Hippocampal formation (tissue), 2 donors: Measurements from ENCODE around the gene SDC1.
"Not testable (repeated sequence)": the region's sequence is repeated elsewhere in the genome, so short reads cannot be mapped to it uniquely, and the experiment has no call there.

ENCODE experiments used
- DNase-seq, 2 donors: peaks; one replicate each; lab custom pipeline; 2025; lab: John Stamatoyannopoulos, UW

The SDC1 gene

DNA sequence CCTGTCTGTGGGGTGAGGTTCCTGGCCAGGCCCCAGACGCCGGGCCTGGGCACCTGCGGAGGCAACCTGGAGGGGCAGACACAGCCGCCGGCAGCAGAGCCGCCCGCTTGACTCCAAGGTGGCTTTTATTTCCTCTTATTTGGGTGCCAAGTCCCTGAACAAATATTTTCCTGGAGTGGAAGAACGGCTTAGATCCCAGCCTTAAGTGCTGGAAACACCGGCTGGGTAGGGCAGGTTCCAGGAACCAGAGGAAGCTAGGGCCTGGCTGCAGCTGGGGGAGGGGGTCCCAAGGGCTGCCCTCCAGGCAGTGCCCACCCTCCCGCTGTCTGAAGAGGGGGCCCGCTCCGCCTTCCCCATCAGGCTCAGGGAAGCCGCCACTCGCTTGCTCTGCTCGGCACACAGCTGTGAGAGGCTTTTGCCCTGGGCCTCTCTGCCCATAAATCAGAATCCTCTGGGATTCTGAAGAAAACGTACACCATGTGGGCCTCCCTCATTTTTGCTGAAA lies 28.2 kb downstream of the SDC1 start:
- DNase-seq, result no peak

DNA sequence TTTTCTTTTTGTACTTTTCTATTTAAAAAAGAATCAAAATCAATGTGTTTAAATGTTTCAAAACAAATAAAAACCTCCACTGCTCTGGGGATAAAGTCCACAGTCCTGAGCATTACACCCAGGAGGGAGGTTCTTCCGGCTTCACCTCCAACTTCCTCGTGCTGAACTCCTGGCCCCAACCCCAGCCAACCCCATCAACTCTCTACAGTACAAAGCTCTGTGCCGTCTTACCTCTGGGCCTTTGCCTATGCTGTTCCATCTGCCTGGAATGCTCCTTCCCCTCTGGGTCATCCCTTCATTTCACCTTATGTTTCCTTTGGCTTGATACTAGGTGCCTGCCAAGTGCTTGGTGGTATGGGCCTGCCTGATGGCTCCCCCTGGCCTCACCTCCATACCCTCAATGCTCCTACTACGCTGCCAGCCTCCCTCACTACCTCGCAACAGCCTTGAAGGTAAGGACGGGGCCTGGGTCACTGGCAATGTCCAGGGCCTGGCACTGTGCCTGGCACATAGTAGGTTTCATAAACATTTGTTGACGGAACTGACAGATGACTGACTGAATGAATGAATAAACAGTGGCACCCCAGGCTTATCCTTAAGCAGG lies 28.8 kb downstream of the SDC1 start:
- no peak for DNase-seq

DNA sequence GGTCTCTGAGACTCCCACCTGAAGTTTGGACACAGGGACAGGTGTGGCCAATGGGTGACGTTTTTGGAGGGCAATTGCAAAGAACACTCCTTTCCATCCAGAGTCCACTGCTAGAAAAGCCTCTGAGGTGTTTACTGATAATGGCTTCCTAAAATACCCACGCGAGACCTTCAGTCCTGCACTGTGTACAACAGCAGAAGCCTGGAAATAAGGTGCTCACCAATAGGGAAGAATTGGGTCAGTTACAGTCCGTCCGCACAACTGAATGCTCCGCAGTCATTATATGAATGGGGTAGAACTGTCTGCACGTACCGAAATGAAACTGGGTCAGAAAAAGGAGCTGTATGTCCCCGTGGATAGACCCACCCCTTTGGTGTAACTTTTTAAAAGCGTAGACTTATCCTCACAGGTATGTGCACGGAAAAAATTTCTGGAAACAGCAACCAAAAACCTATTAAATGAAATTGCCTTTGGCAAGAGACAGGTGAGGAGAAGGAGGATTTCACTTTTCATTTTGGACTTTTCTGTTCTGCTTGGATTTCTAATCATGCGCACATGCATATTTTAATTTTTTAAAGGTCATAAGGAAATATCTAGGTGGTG lies 29.4 kb downstream of the SDC1 start:
- DNase-seq, result no peak

DNA sequence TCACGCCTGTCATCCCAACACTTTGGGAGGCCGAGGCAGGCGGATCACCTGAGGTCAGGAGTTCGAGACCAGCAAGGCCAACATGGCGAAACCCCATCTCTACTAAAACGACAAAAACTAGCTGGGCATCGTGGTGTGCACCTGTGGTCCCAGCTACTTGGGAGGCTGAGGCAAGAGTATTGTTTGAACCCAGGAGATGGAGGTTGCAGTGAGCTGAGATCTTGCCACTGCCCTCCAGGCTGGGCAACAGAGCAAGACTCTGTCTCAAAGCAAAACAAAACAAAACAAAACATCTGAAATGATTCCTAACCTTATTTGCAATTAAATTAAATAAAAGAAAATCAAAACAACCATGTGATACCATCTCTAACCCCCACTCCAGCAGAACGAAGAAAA lies 29.9 kb downstream of the SDC1 start:
- DNase-seq, result not testable (repeated sequence)

DNA sequence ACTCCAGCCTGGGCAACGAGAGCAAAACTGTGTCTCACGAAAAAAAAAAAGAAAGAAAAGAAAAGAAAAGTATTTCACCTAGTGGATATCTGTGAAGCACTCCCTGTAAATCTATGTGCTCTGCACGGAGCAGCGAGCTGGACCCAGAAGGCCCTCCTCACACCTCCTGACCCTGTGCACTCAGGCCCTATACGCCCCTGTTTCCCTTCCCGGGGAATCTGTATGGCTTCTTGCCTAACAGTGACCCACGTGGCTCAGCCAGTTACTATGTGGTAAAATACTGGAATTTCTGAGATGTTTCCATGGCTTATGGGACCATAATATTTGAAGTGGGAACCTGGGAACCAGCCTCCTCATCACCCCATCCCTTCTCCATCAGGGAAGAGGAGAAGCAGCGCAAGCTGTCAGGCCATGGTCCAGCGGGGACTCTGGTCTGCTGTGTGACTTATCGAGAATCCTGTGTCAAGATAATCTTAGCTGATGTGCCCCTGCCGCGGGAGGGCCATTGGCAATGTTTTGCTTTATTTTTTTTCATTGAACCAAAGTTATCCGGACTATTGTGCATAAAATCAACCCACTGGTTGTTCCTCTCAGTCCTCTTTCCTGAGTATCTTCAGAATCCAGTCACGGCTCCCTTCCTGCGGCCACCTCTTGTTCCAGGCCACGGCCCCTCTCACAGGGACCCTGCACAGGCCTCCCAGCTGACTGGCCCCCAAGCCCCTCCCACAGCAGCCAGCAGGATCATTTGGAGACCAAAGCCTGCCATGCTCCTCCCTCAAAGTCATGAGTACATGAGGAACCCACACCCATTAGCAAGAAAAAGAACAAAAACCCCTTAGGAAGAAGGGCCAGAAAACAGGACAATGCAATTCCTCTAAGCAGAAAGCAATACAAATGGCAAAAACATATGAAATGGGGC lies 30.6 kb downstream of the SDC1 start:
- no peak for DNase-seq

DNA sequence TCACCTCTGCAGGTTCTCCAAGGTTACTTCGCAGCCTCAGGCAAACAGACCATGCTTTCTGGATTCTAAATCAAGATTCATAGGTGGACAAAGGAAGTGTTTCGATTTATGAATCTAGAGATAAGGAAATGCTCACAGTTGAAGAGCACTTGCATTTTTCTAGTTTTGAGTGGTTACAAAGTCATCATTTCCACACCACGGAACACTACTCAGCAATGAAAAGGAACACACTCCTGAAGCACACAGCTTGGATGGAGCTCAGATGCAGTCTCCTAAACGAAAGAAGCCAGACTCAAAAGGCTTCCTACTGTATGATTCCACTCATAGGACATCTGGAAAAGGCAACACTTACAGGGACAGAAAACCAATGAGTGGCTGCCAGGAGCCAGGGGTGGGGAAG lies 31.7 kb downstream of the SDC1 start:
- no peak for DNase-seq

DNA sequence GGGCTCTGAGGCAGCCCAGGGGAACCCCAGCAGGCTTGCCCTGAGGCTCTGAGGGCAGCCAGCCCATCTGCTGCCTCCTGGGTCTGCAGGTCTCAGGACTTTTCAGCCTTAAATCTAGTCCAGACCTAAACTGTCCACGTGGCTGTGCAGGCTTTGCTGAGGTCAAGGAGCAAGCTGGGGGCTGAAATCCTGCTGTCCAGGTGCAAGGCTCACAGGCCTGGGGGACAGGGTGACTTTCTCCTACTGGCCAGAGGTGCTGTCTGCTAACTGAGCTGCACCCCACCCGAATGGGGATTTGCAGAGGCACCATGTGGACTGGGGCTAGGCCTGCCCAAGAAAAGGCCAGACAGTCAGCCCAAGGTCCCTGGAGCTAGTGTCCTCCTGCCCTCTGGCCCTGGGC lies 32.1 kb downstream of the SDC1 start:
- DNase-seq, result no peak

DNA sequence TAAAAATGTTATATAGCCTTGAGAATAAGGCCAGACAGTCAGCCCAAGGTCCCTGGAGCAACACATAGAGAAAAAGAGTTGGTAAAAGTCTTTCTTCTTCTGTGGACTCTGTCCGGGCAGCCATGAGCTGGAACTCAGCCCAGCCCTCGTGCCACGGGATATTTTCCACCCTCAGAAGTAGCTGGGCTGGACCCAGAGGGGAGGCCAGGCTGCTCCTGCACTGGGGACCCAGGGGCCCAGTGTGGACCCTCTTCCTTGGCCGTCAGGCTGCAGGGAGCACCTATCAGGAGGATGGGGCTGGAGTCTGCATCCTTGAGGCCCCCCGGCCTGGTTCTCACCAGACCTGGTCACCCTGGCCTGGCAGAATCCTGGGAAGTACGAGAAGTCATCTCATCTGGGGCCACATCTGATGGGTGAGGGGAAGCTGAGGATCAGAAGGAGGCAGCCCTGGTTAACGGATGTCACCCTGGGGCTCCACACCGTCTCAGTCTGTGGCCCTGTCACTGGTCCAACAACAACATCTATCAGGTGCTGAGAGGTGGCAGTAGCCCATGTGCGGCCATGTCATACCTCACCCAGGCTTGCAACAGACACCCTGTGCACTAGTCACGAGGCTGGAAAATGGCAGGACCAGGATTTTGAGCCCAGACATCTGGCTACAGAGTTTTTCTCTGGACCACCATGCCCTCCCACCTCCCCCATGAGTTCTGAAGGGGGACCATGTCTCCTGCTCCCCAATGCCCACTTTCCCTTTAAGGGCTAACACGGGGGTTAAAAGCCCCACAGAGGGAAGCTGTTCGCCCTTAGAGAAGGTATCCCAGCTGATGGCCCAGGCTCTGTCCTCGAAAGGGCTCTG lies 33.0 kb downstream of the SDC1 start:
- DNase-seq, result no peak

DNA sequence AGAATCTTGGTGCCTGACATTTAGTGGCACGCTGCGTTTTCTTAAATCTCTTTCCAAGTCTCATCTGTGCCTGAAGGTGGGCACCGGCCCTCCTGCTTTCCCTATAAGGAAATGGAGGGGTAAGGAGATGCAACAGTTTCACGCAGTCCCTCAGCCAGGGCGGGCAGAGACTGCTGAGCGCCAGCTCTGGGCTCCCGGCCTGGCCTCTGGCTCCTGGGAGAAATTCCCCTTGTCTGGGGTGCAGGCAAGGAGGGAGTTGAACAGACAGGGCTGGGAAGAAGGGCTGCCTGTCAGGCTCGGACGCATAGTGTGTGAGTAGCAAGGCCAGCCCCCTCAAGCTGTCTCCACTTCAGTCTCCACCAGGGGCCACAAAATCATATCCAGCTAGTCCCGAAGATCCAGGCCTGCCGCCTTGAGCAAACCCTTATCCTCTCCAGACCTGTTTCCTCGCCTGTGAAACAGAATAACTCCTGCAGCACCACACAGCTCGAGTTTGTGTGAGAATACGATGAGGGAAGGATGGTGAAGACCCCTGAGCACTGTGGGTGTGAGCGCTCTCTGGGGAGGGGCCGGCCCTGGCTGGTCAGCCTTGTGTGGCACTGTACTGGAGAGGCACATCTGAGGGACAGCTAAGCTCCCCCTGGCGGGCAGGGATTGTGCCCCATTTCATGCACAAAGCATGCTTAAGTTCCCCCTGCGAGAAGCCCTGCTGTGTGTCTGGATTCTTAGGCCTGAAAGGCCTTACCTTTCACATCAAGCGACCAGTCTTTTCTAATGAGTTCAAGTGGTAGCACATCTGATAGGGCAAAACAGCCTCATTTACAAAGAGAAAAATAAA lies 33.8 kb downstream of the SDC1 start:
- no peak for DNase-seq

DNA sequence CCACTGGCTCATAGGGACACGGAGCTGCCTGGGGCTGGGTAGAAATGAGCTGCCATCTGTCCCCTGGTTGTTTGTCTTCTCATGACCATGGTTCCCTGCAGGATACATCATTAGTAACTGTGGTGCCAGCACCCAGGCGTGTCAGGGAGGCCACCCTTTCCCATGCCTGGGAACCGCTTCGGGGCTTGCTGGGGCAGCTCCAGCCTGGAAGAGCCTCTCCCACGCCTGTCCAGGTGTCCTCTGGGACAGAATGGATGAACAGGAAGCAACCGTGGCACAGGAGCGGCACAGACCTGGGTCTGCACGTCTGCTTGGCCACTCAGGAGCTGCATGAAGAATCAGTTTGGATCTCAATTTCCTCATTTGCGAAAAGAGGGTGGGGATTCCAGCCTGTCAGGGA lies 34.8 kb downstream of the SDC1 start:
- no peak for DNase-seq

DNA sequence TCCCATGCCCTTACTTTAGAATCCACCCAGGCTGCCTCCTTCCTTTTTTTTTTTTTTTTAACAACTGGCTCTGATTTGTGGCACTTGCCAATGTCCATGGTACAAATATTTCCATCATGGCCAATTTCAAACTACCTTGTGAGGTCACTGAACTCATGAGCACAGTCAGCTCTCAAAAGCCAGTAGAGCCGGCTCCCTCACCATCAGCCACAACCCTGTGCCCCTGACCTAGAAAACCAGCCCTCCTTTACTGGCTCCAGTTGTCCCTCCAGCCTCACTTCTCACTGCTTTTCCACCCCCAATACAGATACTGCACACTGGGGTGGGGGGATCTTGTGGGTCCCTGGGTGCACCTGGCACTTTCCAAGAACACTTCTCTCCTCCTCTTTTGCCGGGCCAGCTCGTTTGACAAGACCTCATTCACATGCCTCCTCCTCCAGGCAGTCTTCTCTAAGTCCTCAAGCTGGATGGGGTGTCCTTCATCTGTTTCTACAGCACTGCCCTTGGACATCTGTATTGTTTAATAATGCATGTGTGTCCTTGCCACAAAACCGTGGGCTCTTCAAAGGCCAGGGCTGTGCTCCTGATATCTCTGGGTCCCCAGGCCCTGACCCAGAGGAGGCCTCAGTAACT lies 35.5 kb downstream of the SDC1 start:
- no peak for DNase-seq

DNA sequence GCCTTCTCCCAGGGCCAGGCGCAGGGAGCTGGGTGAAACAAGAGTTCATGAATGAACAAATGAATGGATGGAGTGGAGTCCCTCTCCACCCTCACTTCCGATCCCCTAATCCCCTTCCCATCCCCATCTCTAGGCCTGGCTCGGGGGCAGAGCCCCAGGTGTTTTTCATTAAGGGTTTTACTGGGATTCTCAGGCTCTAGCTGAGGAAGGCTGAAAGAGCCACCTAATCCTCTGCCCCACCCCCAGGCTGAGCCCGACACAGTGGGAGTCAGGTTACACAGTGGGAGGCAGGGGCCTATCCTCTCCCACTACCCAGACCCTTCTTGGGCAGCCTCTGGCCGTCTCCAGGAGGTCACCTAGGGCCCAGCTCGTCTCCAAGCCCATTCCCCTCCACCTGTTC lies 36.1 kb downstream of the SDC1 start:
- DNase-seq, result no peak

DNA sequence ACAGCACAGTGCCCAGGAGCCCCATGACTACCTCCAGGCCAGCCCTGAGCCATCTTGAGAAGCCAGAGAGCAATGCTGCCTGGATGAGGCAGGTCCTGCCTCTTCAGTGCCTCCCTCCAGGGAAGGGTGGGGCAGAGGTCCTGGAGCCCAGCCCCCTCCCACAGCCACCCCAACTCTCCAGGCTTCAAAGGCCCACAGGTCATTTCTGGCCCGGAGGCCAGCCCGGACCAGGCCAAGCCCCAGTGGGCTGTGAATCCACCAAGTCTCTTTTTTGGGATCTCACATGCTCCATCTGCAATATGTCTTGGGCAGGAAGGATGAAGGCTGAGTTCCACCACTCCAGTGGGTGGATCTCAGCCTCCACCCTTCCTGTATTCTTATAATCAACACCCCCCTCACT lies 36.7 kb downstream of the SDC1 start:
- no peak for DNase-seq

DNA sequence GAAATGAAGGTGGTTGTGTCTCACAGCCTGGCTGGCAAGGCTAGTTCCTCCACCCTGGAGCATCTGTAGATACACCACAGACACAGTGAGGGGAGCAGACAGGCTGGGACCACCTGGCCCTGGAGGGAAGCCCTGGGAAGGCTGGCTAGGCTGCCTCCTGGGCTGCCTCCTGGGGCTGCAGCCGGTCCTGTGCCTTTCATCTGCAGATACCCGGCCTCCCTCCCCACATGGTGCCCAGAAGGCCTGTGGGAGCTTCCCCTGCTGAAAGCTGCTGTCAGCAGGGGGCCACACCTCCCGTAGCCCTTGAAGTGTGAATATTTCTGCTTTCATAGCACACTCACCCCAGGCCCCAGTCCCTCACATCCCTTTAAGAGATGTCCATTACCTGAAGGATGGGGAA lies 37.6 kb downstream of the SDC1 start:
- no peak for DNase-seq

DNA sequence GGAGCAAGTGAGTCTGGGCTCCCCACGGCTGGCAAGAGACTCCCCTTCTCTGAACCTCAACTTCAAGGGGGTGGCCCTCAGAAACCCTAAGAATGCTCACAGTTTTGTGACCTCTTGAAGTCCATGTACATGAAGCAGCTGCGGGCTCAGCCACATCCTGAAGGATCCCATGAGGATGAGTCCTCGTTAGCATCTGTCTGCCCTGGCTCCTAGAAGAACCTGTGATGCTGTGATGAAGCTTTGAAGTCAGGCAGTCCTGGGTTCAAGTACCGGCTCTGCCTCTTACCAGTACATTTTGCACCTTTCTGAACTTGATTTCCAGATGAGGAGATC lies 38.1 kb downstream of the SDC1 start:
- no peak for DNase-seq

DNA sequence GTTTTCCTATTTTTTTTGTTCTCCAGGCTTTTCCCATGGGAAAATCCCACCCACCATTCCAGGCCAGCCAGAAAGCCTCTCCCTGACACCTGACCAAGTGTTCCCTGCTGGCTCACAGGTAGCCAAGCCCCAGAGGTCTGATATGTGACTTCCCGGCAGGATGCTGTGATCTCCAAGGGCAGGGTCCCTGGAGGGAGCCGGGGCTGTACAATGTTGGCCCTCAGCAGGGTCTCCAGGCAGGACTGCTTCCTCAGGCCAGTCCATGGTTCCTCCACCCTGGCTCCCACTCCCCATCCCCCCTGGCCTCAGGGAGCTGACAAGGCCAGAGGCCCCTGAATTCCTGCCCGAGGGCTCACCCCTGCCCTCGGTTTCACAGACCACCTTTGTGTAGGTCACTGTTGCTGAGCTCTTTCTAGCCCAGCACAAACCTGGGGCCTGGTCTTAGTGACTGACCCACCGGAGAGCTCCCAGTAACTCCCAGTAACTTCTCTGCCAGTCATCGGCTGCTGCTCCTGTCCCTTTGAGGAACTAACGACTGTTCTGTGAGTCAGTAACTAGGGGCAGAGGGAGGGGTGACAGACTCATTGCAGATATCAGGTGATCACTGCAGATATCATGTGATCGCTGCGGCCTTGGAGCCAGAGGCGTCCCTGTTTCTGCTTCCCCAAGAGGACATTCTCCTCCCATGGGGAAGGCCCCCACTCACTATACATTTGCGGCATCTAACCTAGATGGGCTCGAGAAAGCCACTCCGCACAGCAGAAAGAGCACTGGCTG lies 38.7 kb downstream of the SDC1 start:
- peak in 1 of 2 donors; percentile 37 for DNase-seq

DNA sequence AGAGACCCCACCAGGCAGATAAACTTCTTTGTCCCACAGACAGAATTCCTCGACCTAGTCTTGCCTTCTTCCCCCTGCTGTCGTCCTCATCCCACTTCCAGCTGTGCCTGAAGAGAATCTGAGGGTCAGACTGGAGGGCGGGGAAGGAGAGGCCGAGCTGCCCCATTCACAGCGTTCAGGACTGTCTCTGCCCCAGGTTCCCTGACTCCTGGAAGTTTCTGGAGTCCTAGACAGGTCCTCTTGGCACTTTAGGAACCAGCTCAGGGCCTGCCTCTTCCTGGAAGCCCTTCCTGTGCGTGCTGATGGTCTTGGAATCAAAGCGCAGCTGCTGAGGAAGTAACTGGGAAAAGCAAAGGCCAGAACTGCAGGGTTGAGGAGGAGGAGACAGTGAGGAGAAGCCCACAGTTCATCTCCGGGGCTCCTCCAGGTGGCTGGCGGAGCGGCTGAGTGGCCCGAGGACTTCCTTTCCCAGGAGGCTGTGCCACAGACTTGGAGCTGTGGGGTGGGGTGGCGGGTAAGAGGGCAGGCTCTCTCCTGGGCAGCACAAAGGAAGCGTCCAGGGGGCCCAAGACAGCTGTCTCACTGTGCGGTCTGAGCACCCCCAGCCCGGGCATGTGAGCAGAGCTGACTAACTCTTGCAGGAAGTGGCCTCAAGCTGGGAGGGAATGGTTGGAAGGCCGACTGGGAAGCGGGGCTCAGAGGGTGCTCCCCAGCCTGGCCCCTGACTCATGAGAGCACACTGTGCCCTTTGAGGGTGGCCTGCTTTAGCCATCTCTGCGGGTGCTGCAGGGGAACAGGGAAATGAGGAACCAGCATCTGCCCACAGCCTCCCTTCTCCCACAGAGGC lies 39.5 kb downstream of the SDC1 start:
- no peak for DNase-seq

DNA sequence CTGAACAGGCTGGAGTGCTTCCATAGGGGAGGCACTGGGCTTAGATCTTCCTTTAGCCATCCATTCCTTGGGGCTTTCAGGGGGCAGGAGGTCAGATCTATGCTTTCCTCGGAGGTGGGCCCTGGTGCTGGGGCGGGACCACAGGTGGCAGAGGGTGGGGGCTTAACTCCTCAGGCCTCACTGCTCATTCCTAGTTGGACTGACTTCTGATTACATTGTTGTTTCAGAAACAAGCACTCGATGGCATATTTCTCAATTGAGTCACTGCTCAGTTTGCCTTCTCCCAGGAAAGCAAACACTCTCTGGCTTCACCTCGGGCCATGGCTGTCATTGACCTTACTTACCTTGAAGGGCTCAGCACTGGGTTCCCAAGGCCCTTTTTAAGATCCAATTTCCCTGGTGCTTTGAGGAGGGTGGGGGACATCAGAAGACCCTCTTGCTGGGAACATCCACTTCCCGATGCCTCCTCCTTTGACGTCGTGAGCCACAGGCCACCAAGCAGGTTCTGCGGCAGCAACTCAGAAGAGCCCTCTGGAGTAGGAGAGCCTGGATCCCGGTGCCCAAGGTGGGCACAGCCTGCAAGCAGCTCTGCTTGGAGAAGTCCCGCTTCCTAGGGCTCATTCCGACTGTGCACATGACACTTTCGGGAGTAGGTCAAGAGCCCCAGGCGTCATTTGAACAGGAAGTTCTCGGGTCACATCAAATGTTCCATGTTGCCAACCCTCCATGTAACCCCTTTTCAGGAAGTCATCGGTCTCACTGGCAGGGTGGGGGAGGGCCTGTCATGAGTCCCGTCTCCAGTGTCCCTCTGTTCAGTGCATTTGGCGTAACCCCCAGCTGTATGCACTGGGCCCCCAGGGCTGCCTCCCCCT lies 40.6 kb downstream of the SDC1 start:
- DNase-seq, result no peak
